ENCODE data around the gene MMP24.
"Not testable (repeated sequence)": the region's sequence is repeated elsewhere in the genome, so short reads cannot be mapped to it uniquely, and the experiment has no call there.

Gene MMP24

DNA sequence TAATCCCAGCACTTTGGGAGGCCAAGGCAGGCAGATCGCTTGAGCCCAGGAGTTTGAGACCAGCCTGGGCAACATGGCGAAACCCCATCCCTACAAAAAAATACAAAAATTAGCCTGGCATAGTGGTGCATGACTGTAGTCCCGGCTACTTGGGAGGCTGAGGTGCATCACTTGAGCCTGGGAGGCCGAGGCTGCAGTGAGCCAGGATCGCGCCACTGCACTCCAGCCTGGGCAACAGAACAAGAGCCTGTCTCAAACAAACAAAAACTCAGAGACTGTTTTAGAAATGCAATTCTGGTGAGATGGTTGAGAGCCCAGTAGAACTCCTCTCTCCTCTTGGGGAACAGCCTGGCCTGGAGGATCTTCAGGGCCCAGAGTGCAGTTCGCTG lies 89.1 kb downstream of the MMP24 start:
- DNase-seq: not testable (repeated sequence)

DNA sequence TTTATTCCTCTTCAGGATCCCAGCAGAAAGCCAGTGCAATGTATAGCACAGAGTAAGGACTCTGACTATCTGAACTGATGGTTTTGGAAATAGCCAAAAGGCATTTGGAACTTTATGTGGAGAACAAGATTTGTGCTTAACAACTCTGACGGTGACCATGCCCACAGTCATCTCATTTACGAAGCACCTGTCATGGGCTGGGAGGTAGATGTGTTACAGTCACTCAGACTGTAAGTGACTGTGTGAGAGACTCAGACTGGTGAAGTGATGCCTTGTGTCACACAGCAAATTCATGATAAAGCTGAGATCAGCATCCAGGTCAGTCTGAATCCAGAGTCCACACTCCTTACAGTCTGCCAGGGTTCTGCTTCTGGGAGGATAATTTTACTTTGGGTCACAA lies 89.6 kb downstream of the MMP24 start:
- DNase-seq: no peak

DNA sequence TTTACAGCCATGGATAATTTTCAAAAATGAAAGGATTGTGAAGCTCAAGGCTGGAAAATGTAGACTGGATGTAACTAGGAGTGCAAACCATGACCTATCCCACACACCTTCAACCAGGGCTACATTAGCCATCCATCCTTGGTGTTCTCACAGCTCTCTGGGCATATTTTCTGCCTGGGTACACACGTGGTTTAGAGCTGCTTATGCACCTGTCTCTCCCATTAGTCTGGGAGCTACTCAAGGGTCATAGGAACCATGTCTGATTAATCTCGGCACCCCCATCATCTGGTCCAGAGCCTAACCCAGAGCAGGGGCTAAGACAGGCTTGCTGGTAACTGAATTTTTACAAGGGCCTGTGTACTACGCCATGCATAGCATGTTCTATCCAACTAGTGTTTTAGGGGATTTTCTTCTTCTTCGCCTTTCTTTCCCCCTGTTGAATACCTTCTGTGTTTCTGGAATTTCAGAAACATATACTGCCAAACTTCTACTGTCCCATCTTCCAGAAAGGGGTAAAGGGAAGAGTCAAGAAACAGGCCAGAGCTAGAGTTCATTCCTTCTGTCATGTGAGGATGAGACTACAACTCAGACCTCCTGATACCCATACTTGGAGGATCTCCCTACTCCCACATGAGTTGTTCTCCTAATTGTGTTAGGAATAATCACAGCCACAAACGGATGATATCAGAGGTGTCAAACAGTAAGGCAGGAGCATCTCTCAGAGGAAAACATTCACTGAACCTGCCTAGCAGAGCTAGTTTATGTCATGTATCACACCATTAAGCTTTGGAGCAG lies 91.1 kb downstream of the MMP24 start:
- no peak for DNase-seq

DNA sequence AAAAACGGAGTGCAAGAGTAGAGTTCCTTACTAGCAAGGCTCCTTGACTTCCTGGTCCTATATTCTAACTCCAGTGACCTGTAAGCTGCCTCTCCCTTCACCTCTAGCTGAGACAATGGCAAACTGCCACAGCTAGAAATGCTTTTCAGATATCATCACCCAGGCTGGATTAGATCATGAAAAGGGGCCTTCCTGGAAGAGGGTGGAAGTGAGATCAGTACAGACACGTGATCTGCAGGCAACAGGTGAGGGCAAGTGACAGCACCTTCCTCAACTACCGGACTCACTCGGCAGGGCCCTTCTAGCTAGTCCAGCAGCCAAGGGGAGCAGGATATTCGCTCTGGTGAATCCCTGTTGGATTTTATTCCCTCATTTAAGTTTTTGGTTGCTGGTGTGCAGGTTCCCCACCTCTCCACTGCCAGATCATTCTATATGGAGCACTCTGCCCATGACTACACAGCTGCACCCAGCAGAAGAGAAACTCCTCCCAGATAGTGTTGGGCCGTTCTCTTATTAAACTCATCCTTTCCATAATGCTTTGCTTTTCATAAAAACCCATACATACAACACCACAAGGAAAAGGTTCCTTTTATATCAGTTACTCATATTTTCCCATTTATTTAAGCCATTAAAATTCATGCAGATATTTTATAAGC lies 92.1 kb downstream of the MMP24 start:
- DNase-seq: no peak

DNA sequence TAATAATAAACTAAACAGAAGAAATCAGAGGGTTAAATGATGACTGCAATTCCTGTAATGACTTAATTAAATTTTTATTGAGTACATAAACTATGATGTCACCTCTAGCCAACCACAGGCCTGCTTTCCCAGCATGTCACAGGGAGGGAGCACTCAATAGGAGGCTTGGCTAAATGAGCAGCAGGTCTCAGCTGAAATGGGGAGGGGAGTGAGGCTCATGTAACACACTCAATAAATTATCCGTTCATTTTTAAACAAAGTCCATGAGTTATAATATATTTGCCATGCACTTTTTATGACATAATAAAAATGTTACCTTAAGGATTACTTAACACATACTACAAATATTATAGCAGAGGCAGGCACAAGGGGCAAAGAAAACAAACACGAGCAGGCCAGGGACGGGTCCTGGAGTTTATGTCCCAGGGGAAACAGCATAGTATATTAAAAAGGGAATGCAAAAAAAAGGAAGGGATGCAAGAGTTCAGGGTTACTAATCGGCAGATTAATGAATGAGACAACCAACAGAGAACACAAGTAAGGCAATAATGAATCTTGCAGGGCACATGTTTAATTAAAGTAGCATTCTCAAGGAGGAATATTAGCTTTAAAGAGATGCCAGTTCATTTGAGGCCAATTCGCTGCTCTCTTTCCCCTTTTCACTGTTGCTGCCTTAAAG lies 92.8 kb downstream of the MMP24 start:
- no peak for DNase-seq

DNA sequence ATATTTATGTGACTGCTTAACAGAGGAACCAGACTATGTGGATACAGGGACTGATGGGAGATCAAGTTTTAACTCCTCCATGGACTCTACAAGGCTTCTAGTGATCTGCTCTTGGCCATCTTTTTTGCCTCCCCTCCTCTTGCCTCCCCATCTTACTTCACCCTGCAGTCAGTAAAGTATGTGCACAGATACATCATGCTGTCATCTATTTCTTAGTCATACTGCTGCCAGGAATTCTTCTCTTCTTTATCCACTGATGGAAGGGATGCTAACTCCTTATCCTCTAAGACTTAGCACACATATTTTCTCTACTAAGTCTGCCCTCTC lies 93.3 kb downstream of the MMP24 start:
- no peak for DNase-seq

DNA sequence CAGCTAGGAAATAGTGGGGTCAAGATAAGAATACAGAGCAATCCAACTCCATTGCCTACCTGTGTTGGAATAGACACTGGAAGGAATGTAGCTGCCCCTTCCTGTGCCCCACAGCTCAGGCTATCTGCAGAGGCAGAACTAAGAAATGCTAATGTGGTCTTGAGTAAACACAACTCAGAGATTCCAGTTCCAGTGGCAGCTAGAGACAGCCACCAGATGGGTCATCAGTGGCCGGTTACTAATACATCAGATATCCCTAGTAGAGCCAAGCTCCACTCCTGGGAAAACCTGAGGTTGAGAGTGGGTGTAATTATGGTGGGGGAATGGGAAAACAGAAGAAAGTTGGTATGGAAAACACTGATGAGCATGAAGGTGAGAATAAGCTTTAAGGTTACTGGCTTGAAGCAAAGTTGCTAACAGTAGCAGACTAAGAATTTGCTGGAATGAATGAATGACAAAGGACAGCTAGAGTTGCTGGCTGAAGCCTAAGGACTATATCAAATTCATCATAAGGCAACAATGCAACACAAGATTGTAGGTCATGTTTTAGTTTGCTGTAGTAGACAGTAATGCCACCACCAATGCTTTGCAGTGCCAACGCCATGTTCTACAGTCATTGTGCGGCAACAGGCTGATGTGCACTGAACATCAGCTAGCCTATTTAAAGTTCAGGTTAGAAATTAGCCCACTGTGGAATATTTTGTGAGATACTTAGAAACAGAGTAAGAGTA lies 94.1 kb downstream of the MMP24 start:
- DNase-seq: no peak

DNA sequence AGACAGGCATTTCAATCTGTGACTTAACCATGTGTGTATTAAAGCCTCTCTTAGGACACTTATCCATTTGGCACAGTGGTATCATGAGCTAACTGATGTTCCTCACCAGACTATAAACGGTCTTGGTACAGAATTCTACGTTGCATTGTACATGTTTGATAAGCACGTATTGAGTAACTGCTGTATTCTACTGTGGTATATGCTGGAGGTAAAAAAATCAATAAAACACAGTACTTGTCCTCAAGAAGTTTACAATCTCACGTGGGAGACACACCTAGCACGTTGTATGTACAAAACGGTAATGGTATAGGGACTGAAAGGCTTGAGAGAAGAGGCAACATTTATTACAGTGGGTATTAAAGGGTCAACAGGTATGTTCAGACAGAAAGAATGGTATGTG lies 98.9 kb downstream of the MMP24 start:
- DNase-seq: no peak

DNA sequence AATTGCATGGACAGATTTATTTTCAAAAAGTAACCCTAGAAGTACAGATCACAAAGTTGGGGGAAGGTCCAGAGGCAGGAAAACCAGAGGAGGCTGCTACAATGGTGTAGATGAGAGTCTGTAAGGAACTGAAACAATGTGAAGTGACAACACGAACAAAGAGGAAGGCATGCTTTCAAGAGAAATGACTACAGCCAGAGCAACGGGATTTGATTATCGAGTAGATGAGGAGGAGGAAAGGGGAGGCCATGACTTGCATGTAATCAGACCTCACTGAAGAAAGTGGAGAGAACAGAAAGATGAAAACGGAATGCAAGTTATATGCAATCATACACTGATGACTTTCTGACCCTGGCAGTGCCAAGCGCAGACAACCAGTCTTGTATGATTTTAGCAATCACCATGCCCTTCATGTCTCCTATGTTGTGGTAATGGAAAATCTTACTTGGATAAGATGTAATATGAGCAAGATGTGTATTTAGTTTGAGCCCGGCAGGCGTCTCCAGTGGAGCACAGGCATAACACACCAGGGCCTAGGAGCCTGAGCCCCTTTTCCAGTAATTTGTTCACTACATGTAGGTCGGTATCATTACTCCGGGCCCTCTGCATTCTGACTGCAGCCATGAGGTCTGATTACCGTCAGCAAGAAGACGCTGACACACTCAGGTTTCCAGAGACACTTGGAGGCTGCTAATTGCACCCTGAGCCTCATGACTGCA lies 99.7 kb downstream of the MMP24 start:
- no peak for DNase-seq

All from right hindlimb (tissue), 1 donor.